ENCODE measurements around the gene FGD4.
"Not testable (repeated sequence)": the region's sequence is repeated elsewhere in the genome, so short reads cannot be mapped to it uniquely, and the experiment has no call there.

Gene FGD4

GRCh38 chr12:32497864-32498263 is 98.5 kb downstream of the FGD4 start:
- DNase-seq, result no peak

GRCh38 chr12:32499048-32499447 is 99.7 kb downstream of the FGD4 start:
- DNase-seq, result no peak

DNA sequence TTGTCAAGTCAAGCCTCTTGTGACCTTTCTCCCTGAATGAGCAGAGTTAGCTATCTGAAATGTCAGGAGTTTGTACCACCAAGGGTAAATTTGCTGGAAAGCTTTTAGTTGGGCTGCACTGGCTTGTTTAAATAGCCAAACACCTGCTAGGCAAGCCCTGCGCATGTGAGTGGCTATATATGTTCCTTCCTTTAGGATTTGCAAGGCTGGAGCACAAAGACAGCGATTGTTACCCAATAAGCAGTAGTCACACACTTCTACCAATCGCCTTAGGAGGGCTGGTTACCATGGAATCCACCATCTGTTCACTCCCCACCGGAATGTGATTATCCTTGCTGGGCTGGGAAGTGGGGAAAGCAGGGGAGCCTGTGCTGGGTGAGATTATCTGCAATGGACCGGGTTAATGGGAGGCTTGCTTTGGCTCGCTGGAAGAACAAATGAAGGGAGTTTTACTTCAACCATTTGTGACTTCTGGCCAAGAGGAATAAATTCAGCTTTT is 102.5 kb downstream of the FGD4 start:
- DNase-seq, result no peak

DNA sequence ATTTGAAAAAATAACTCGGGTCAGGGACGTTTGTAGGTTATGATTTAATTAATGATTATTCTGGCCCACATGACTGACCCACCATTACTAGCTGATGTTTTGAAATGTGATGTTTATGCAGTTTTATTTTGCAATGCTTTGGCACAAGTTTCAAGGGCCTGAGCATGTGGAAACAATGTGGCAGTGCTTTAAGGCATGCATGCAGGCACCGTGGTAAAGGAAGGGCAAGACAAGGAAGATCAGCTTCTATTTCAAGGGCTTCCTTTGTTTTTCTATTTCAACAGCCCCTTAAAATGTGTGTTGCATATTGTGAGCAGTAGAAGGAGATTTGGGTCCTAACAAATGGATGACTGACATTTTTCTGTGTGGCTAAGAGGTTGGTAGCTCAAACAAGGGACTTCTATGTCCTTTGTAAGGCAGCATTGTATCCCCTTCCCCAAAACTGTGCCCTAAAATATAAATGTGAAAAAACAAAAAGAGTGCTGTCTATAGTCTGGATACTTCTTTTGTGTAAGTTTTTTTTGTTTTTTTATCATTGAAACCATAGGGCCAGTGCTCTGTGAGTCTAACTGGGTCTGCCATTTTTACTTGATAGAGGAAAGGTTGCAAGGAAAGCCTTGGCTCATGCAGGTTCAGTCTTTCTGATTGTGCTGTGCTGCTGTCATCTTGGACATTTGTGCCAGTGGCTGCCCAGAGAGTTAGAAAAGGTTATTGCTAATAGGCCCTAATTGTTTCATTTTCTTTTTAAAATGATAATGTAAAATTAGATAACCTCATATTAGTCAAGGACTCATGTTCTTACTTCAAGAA is 103.5 kb downstream of the FGD4 start:
- no peak for DNase-seq

- DNase-seq, result no peak
Observed at GRCh38 chr12:32503730-32504129, 104.4 kb downstream of the FGD4 start.

DNA sequence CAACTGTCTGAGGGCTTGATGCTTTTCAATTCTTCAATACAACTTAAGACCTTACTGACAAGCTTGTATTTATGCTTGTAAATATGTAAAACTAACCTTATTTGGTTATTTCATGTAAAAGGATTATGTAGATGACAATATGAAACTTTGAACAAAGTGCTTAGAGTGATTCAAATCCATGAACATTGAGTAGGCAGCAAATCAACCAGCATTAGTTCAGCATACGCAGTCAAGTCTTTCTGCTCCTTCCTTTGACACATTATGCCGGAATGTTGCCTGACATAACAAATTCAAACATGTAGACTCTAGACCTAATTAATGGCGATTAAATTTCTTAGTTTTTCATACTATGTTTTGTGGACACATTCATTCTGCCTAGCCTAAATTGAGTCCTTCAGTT is 105.2 kb downstream of the FGD4 start:
- no peak for DNase-seq

DNA sequence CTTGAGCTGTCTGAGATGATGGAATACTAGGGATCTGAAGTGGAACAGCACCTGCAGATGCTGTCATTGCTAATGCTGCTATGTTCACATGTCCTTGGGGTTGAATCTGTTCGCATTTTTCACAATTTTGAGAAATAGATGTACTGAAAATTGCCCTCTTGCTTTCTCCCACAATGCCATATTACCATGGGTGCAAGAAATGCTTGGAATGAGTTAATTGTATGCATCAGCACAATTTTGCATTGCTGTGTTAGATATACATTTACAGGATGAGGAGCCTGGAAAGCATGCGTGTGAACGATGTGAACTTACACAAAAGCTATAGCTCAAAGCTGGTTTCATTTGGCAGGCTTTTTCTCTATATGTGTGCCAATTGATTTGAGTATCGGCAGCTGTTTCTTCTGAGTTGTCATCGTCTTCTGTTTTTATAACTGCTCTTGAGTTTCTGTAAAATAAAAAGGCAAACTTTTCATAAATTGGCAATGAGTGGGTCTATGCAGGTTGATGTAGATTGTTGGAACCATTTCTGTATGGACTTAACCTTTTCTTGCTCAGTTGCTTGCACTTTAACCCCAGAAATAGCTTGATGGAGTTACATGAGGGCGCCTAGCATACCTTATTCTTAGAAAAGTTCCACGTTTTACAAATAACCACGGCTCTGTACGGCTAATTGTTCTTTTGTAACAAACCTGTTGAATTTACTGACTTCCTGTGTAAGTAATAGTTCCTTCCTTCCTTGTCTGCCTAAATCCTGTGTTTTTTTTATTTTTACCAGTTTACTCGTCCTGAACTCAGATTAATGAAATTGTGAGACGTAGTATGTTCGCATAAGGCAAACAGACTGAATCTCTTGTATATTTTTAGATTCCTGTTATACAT is 105.9 kb downstream of the FGD4 start:
- DNase-seq, result no peak

- DNase-seq, result not testable (repeated sequence)
Observed at GRCh38 chr12:32507096-32507941, 108.0 kb downstream of the FGD4 start.

DNA sequence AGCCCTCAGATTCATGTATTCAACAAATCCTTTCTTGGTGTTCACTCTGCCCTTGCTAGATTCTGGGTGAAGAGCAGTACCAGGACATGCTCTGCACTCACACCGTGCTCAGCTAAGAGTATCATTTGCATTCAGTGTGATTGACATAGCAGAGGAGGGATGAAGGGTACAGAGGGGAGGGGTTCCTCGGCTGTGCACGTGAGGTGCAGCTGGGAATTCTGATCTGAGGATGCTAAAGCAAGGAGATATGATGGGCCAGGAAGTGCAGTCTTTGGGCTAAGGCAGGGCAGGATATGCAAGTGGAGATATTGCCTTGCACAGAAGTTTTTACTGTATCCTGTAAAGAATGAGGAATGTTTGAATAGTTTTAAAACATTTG is 108.6 kb downstream of the FGD4 start:
- DNase-seq, result no peak

DNA sequence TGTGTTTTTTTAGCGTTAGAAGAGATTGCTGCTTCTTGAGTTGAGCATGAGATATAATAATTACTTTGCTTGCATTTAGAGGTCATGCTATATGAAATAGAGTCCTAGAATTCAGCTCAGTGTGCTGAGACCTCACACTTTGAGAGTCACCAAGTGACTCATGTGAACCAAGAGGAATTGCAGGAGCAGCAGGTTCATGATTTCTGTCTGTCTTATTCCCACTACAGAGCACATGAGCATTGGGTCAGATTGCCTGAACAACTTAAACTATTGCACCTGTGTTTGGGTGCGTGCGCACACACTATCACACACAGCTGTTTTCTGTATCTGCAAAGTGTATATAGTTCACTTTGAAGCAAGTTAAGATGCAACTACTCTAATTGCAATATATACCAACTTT is 109.3 kb downstream of the FGD4 start:
- DNase-seq, result no peak

- DNase-seq, result no peak
Observed at GRCh38 chr12:32509328-32510091, 110.2 kb downstream of the FGD4 start.

GRCh38 chr12:32511976-32512375 is 112.6 kb downstream of the FGD4 start:
- DNase-seq, result not testable (repeated sequence)

DNA sequence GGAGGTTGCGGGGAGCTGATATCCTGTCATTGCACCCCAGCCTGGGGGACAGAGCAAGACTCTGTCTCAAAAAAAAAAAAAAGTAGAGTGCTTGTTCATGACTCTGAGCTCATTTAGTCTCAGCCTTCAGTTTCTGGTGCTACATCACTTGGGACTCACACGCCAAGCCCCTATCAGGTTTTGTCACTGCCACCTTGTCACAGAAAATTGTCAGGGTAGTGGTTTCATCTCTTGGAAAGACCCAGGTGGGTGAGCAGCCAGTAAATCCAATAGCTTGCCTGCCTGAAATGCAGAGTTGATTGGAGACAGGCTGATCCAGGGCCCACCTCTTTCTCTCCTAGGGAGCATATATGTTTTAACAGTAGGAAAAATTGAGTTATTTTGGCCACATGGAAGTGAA is 113.0 kb downstream of the FGD4 start:
- no peak for DNase-seq

- no peak for DNase-seq
Observed at GRCh38 chr12:32512910-32513309, 113.6 kb downstream of the FGD4 start.

GRCh38 chr12:32515137-32515873 is 115.9 kb downstream of the FGD4 start:
- no peak for DNase-seq

- no peak for DNase-seq
Observed at GRCh38 chr12:32516230-32516629, 116.9 kb downstream of the FGD4 start.

- no peak for DNase-seq
Observed at GRCh38 chr12:32517966-32518365, 118.6 kb downstream of the FGD4 start.

GRCh38 chr12:32519047-32519446 is 119.7 kb downstream of the FGD4 start:
- no peak for DNase-seq

- no peak for DNase-seq
Observed at GRCh38 chr12:32522331-32523221, 123.2 kb downstream of the FGD4 start.

- DNase-seq, result not testable (repeated sequence)
Observed at GRCh38 chr12:32525802-32526201, 126.4 kb downstream of the FGD4 start.

Measured in activated CD4-positive, alpha-beta T cell treated with anti-CD3 and anti-CD28 coated beads, Interleukin-2, amount 50 U/mL, for 1 hour (primary cell).